Endometrial microvascular endothelial cells (primary cell): ENCODE data around the gene ZNF217. TPM values are rescaled to one million over a fixed set of nuclear protein-coding genes. Genes with fewer than 3 reads are reported as not detected.

Experiments
- in situ Hi-C: cut with HindIII; loops from 2 replicates; pipeline ENCODE4 v1.10.0; 2017; ENCODE audit warnings: low sequenced_read_pairs, low pct_unique_long_range_greater_than_20kb; ENCODE audit errors: inconsistent ontology term
- total RNA-seq: library from RNA; depleted of rRNA; stranded (reverse); fragments of >200 nt; gene quantifications from one replicate; pipeline ENCODE4 v1.2.3, GENCODE V29; 2015; ENCODE audit errors: inconsistent ontology term

ZNF217 gene
- total RNA-seq, 1 donor from 2014 or later, result 15.1 TPM

DNA sequence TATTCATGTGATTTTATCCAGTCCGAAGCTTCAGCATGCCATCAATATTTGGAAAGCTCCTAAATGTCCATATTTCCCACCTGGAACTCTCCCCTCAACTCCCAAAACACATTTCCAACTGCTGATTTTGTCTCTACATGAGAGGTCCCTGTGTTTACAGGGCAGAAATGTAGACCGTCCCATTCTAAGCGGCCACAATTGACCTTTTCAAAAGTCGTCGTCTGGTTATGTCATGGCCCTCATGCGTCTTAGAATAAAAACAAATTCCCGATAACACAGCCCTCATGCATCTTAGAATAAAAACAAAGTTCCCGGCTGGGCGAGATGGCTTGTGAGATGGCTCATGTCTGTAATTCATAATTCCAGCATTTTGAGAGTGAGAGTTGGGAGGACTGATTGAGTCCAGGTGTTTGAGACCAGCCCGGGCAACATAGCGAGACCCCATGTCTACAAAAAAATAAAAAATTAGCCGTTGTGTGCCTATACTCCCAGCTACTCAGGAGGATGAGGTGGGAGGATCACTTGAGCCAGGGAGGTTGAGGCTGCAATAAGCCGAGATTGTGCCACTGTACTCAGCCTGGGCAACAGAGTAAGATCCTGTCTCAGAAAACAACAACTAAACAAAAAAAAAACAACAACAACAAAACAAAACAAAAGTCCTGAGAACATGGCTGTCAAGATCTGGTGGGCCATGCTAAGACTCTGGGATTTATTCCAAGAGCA is 6.4 kb upstream of the ZNF217 start:
- in situ Hi-C loops, result loop anchor here (25.0 kb wide), 1 partner anchor 337 kb away; no protein-coding TSS in a partner anchor

- in situ Hi-C loops, result loop anchor here (25.0 kb wide), 1 partner anchor 338 kb away; no protein-coding TSS in a partner anchor
These were observed 5.7 kb upstream of the ZNF217 start for GRCh38 chr20:53599378-53599777.

DNA sequence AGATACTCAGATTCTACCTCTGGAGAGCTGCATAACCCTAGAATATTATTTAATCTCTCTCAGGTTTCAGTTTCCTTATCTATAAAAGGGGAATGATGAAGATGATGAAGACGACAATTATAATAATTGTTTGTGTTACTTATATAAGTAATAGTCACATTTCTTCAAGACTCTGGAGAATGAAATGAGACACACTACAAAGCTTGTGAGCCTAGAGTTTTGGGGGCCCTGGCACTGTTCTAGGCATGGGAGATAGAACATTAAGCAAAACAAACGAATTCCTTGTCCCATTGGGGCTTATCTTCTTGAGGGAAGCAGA is 5.4 kb upstream of the ZNF217 start:
- in situ Hi-C loops, result loop anchor here (25.0 kb wide), 1 partner anchor 338 kb away; no protein-coding TSS in a partner anchor

- in situ Hi-C loops, result loop anchor here (25.0 kb wide), 1 partner anchor 339 kb away; no protein-coding TSS in a partner anchor
These were observed 4.8 kb upstream of the ZNF217 start for GRCh38 chr20:53598140-53599043.

DNA sequence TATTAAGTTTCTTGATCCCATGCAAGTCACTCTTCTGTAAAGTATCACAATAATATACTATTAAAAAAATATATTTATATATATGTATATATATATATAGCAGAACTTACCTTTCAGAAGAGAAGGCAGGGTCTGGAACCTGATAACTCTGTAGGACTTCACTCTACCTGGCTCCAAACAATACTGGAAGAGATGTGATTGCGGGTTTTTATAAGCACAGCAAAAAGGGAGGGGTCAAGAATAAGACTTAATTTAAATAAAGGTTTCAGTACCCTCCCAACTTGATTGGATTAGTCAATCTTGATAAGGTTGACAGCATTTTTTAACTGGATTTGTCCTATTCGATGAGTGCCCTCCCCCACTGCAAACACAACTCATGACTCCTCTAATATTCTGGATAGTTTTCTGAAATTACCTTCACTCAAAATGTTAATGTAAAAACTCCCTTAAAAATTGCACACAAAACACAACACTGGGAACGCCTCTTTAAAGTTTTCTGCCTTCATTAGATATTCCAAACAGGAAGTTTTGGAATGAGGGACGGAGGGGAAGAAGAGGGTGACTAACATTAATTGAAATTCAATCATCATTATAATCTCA is 4.0 kb upstream of the ZNF217 start:
- in situ Hi-C loops, result loop anchor here (25.0 kb wide), 1 partner anchor 340 kb away; no protein-coding TSS in a partner anchor

GRCh38 chr20:53597030-53597482 is 3.4 kb upstream of the ZNF217 start:
- in situ Hi-C loops, result loop anchor here (25.0 kb wide), 1 partner anchor 340 kb away; no protein-coding TSS in a partner anchor

DNA sequence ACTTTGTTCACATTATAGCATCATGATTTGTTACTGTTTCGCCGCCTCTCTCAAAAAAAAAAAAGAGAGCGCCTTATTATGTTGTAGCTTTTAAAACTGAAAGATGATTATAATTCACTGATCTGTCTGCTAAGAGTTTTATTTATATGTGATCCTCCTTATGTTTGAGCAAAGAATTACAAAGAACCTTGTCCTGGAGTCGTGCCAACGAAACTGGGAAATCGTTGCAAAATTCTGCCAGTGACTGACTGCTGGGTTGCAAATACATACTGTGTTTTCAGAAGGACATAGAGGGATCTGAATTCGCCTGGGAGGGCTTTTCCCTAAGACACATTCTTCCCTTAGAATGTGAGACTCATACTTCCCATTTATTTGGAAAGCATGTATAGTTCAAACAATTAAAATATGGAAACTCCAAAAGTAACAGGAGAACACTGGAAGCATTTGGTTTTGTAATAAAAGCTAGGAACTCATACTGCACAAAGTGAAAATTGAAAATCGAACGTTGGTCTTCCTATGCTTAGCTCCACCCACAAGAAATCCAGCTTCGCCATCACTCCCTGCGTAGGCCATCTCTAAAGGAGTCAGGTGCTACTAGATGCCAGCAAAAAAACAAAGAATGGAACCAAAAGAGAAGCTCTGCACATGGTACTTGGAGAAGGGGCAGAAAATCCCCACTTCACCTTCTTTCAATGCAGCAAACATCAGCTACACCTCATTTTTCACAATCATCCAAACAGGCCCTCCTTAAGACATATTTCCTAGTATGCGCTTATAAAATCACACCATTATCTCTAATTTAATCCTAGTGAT is 2.8 kb upstream of the ZNF217 start:
- in situ Hi-C loops, result loop anchor here (25.0 kb wide), 1 partner anchor 341 kb away; no protein-coding TSS in a partner anchor

- in situ Hi-C loops, result loop anchor here (25.0 kb wide), 1 partner anchor 342 kb away; no protein-coding TSS in a partner anchor
These were observed 2.1 kb upstream of the ZNF217 start for GRCh38 chr20:53595742-53596141.

DNA sequence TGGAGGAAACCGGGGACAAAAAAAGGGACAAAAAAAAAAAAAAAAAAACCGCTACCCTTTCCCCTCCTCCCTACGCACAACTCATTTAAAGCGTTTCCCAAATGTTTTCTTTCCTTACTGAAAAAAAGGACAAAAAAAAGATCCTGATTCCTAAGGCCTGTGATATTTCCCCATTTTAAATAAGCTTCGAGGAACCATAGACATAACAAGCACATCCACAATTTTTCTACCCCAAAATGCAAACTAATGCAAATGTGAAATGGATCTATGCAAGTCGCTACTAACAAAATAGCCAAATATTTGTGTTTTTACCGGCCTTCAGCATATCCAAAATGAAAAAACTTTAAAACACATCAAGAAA is 1.4 kb upstream of the ZNF217 start:
- in situ Hi-C loops, result loop anchor here (25.0 kb wide), 1 partner anchor 342 kb away; no protein-coding TSS in a partner anchor

DNA sequence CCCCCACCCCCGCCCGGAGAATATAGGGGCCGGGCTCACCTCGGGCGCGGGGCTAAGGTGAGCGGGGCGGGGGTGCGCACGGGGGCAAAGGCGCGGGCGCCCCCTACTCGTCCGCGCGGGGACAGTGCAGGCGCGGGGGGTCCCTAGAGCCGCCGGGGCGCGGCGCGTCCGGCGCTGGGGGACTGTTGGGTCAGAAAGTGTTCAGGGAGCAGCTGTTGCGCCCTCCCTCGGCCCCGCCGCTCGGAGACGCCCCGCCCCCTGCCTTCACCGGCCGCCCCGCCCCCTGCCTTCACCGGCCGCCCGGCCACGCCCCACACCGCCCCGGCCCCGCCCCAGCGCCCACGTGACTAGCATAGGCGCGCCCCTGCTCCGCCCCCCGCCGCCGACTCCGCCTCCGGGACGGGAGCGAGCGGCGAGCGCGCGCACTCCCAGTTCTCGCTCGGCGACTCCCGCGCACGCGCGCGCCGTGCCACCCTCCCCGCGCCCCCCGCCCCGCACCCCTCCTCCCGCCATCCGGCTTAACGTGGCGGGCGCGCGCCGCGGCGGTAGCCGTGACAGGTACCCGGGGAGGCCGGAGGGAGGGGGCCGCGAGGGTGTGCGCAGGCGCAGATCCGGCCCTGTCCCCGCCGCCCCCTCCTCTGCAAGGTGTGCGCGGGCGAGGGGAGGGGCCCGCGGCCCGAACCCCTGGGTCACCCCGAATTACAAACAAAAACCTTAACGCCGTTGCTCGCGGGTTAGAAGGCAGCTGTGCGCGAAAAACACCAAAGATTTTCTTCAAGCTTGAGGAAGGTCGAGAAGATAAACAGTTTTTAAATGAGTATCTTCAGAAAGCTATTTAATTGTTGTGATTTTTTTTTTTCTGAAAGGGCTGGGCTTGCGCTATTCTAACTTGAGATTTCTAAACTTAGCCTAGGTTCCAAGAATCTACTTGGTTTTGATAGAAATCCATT is 704 bp upstream of the ZNF217 start:
- in situ Hi-C loops, result loop anchor here (25.0 kb wide), 1 partner anchor 343 kb away; no protein-coding TSS in a partner anchor

DNA sequence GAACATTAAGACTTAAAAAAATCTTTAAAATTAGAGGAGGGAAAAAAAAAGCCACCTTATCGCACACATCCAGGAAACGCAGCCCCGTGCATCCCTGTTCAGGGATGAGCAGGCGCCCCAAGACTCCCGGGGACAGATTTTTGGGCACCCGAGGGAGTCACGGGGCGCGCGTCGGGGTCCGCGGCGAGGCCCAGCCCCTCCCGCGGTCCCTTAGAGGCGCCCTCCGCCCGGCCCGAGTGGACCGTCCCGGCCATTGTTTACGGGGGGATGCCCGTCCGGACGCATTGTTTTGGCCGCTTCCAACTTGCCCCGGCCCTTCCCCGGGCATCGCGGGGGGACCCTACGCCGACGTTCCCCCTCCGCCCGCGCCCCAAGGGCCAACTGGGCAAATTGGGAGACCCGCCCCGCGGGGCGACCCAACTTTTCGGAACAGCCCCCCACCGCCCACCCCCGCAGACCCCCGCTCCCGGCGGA is 610 bp downstream of the ZNF217 start:
- in situ Hi-C loops, result loop anchor here (25.0 kb wide), 1 partner anchor 344 kb away; no protein-coding TSS in a partner anchor

GRCh38 chr20:53592454-53592991 is 1.1 kb downstream of the ZNF217 start:
- in situ Hi-C loops, result loop anchor here (25.0 kb wide), 1 partner anchor 345 kb away; no protein-coding TSS in a partner anchor

DNA sequence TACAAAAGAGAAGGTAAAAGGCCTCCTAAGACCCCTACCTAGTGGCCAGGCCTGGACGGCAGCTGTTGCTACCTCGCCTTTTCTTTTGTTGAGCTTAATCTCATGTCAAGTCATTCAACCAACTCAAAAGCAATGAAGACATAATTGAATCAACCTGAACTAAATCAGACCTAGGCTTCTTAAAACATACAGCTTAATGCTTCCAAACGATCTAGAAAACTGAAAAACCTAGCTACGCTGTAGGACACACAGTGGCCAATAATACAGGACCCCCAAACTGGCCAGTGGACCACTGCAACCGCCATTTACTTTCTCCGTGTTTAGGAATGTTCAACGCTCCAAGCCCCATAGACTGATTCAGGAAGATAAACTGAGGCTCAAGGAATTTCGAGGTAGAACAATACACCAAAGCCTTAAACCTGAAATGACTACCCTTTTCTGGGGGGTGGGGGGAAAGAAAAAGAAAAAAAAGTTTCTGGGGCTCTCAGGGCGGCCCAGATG is 1.6 kb downstream of the ZNF217 start:
- in situ Hi-C loops, result loop anchor here (25.0 kb wide), 1 partner anchor 345 kb away; no protein-coding TSS in a partner anchor

- in situ Hi-C loops, result loop anchor here (25.0 kb wide), 1 partner anchor 346 kb away; no protein-coding TSS in a partner anchor
These were observed 2.4 kb downstream of the ZNF217 start for GRCh38 chr20:53591206-53591741.

- in situ Hi-C loops, result loop anchor here (25.0 kb wide), 1 partner anchor 347 kb away; no protein-coding TSS in a partner anchor
These were observed 3.0 kb downstream of the ZNF217 start for GRCh38 chr20:53590608-53591007.

DNA sequence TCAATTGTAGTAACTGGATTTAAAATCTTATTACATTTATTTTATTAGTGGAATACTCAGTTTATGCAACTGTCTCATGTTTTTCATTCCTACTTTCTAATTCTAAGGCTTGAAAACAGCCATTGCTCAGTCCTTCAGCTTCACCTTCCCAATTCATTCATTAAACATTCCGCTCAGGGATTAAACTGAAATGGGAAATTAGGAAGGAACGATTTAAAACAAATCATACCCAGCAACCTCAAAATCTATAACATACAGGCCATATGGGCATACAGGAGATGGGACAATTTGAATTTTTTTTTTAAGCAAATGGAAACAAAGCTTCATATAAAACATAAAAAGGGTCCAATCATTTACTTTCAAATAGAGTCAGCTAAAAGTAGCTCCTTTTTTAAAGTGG is 3.5 kb downstream of the ZNF217 start:
- in situ Hi-C loops, result loop anchor here (25.0 kb wide), 1 partner anchor 347 kb away; no protein-coding TSS in a partner anchor
